Measurements from ENCODE around the gene TBC1D14. TPM values are rescaled to one million over a fixed set of nuclear protein-coding genes. Genes with fewer than 3 reads are reported as not detected.

Gene TBC1D14
- total and polyA plus RNA-seq, 10 of the 15 experiments (the other 5 are each of a cell fraction or from before 2014, with no cell fraction given), result 0.87 to 39.3 (median 30.1) TPM

DNA sequence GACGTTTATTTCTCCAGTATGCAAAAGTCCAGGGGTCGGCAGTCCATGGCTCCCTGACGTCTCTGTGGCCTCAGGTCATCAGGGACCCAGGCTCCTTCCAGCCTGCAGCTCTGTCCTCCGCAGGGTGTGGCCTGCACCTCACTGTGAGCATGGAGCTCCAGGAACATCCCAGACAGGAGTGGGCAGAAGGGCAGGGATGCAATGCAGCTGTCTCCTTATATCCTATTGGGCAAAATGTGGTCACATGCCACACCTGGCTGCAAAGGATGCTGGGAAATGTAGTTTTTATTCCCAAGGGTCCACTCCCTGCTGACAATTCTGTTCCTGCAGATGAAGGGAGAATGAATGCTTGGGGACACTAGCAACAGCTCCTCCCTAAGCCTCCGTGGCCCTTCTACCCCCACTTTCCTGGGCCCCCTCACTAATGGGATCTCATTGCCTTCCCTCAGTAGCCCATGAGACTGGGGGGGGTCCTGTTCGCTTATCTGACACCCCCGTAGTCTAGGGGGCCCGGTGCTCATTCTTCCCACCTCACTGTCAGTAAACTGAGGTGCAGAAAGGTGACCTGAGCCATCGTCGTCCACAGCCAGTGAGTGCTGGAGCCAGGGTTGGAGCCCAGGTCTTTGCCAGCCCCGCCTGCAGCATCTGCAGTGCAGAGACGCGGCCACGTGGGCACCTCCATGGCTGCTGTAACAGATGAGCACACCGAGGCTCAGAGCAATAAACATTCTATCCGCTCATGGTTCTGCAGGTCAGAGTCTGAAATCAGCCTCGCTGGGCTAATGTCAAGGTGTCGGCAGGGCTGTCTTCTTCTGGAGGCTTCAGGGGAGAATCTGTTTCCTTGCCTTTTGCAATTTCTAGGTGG is 164.1 kb downstream of the TBC1D14 start (continued):
- TF ChIP-seq KDM1A (IDR thresholded peaks at IDR 0.05; ENCODE audit: borderline replicate concordance) (no peak), TAF1 (IDR thresholded peaks at IDR 0.05; ENCODE audit: borderline replicate concordance, low read depth, low read length) (no peak), RAD51 (IDR thresholded peaks at IDR 0.05) (peak; percentile 80), EP300 (IDR thresholded peaks at IDR 0.05; ENCODE audit: borderline replicate concordance in 1 of 2, control insufficient read depth in 1 of 2, low read depth in 2 of 2, low read length in 2 of 2) (no peak), ZNF274 (IDR thresholded peaks at IDR 0.05; ENCODE audit: insufficient read depth, insufficient read length) (no peak)
- TF ChIP-seq, protein P1, sequence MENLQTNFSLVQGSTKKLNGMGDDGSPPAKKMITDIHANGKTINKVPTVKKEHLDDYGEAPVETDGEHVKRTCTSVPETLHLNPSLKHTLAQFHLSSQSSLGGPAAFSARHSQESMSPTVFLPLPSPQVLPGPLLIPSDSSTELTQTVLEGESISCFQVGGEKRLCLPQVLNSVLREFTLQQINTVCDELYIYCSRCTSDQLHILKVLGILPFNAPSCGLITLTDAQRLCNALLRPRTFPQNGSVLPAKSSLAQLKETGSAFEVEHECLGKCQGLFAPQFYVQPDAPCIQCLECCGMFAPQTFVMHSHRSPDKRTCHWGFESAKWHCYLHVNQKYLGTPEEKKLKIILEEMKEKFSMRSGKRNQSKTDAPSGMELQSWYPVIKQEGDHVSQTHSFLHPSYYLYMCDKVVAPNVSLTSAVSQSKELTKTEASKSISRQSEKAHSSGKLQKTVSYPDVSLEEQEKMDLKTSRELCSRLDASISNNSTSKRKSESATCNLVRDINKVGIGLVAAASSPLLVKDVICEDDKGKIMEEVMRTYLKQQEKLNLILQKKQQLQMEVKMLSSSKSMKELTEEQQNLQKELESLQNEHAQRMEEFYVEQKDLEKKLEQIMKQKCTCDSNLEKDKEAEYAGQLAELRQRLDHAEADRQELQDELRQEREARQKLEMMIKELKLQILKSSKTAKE (IDR thresholded peaks at IDR 0.05; ENCODE audit: low read depth, poor library complexity, severe bottlenecking), result no peak

DNA sequence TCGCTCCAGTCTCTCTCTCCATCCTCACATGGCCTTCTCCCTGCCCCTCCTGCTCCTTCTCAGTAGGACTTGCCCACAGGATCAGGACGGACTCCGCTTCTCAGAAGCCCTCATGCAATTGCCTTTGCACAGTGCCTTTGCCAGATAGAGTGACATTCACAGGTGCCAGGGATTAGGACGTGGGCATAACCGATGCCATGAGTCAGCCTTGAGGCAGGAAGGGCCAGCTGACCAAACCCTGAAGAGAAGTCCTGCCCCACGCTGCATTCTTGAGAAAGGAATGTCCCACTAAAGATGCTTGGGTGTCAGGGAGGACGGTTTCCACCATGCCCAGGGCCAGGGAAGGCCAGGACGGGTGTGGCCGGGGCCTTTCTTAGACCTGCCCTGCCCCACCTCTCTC is 164.8 kb downstream of the TBC1D14 start:
- ChIA-PET POLR2A (no interaction called here), RAD21 (ENCODE audit: unreplicated experiment) (no interaction called here), SMC1A (ENCODE audit: uncharacterized antibody, unreplicated experiment) (no interaction called here), CTCF (no interaction called here)
- no peaks in the 10 kb centered on the region for H3K36me3 ChIP-seq (ENCODE audit: control insufficient read depth in 2 of 2, insufficient read depth in 2 of 2, low read length in 1 of 2)
- intact Hi-C loops (cut with micrococcal nuclease; ENCODE audit: unreplicated experiment), result loop anchor here (5.0 kb wide), 2 partner anchors 87 to 182 kb away; no protein-coding TSS in a partner anchor
- H2AFZ ChIP-seq (ENCODE audit: control insufficient read depth, low read depth, low read length), result no peak overlapping the region
- H3K27me3 ChIP-seq (replicated peaks in 1 of 2; ENCODE audit: control insufficient read depth in 2 of 2, insufficient read depth in 2 of 2, low read length in 1 of 2), result no peaks in the 10 kb centered on the region; a peak in 1 of 4 replicates
- no peaks in the 10 kb centered on the region for H4K20me1 ChIP-seq (ENCODE audit: control insufficient read depth, insufficient read depth)
- H3K79me2 ChIP-seq (ENCODE audit: control insufficient read depth, insufficient read depth, low read length), result no peaks in the 10 kb centered on the region
- H3K4me2 ChIP-seq (ENCODE audit: control insufficient read depth, insufficient read depth), result no peak overlapping the region
- BruUV-seq (replicated peaks), result no TSS peak
- no peak for FAIRE-seq
- H3K27ac ChIP-seq (ENCODE audit: control insufficient read depth, insufficient read depth), result no peak overlapping the region
- no peak for DNase-seq (ENCODE audit: low read depth, low spot score)
- in situ Hi-C loops (cut with MboI), result loop anchor here (5.0 kb wide), 2 partner anchors 167 to 352 kb away; partner anchors contain the start of gene TBC1D14
- no peak overlapping the region for H3K4me3 ChIP-seq
- H3K9ac ChIP-seq (ENCODE audit: control insufficient read depth, insufficient read depth, low read length), result no peak overlapping the region
- H3K4me1 ChIP-seq (ENCODE audit: control insufficient read depth, insufficient read depth, low read length), result peaks cover 3% of the 10 kb centered on the region; the same call in 1 of the 2 replicates
- WGBS (ENCODE audit: insufficient coverage, insufficient replicate concordance, low lambda C conversion rate, missing lambda C conversion rate), result 57% methylated on average over 9 of the region's 9 CpGs
- H3K9me3 ChIP-seq (replicated peaks; ENCODE audit: control insufficient read depth, insufficient read depth, low read length), result no peaks in the 10 kb centered on the region
- no peak for ATAC-seq
- TF ChIP-seq STAT3 (IDR thresholded peaks at IDR 0.05; ENCODE audit: low read depth, low read length), result no peak
- TF ChIP-seq TCF3 (IDR thresholded peaks at IDR 0.05; ENCODE audit: borderline replicate concordance, insufficient read depth, low read depth, low read length), result no peak
- TF ChIP-seq ATF7 (IDR thresholded peaks at IDR 0.05; ENCODE audit: low read depth), result no peak
- TF ChIP-seq ZSCAN29 (IDR thresholded peaks at IDR 0.05), result no peak
- TF ChIP-seq BCL11A (IDR thresholded peaks at IDR 0.05; ENCODE audit: low read depth, low read length), result no peak
